ENCODE data around the gene GAS1. TPM values are rescaled to one million over a fixed set of nuclear protein-coding genes. Genes with fewer than 3 reads are reported as not detected.

GAS1 gene
- total RNA-seq, 1 experiment from 2014 or later: 0.13 TPM

- H3K4me1 ChIP-seq (ENCODE audit: control insufficient read depth, insufficient read depth, low read length): no peaks in the 10 kb centered on the region
- peaks cover 12% of the 10 kb centered on the region for H3K27me3 ChIP-seq (ENCODE audit: control insufficient read depth, insufficient read depth, low read length)
- intact Hi-C loops (cut with micrococcal nuclease; ENCODE audit: unreplicated experiment) (loop anchor here (10.0 kb wide), 1 partner anchor 384 kb away; no protein-coding TSS in a partner anchor), in situ Hi-C loops (cut with HindIII; ENCODE audit: low pct_unique_long_range_greater_than_20kb, low sequenced_read_pairs) (no loop called here)
- no TSS peak for BruUV-seq (replicated peaks)
- no peaks in the 10 kb centered on the region for H3K9me3 ChIP-seq (ENCODE audit: control insufficient read depth, insufficient read depth, low read depth, low read length)
- no peak overlapping the region for H3K27ac ChIP-seq (ENCODE audit: low read length)
- ChIA-PET POLR2A (no interaction called here), CTCF (no interaction called here)
- DNase-seq (ENCODE audit: low read depth, low spot score) (no peak), ATAC-seq (no peak)
- TF ChIP-seq POLR2AphosphoS5 (IDR thresholded peaks at IDR 0.05; ENCODE audit: low read depth, low read length) (no peak), CTCF (IDR thresholded peaks at IDR 0.05) (no peak), SIN3A (IDR thresholded peaks at IDR 0.05; ENCODE audit: borderline replicate concordance, insufficient read depth, low read depth, low read length) (no peak), TCF7L2 (IDR thresholded peaks at IDR 0.05; ENCODE audit: low read depth, low read length) (no peak), REST (IDR thresholded peaks at IDR 0.05; ENCODE audit: insufficient read depth in 1 of 2, low read depth in 2 of 2, low read length in 1 of 2) (no peak)
- no peaks in the 10 kb centered on the region for H3K36me3 ChIP-seq (ENCODE audit: control insufficient read depth, insufficient read depth, low read length)
- H3K4me3 ChIP-seq (ENCODE audit: low read depth in 2 of 2, low read length in 2 of 2): no peak overlapping the region
Observed at GRCh38 chr9:86941197-86941596, 6.1 kb downstream of the GAS1 start.

- Histone ChIP-seq H3K36me3 (ENCODE audit: control insufficient read depth, insufficient read depth, low read length) (no peaks in the 10 kb centered on the region), H3K9me3 (ENCODE audit: control insufficient read depth, insufficient read depth, low read depth, low read length) (no peaks in the 10 kb centered on the region), H3K4me1 (ENCODE audit: control insufficient read depth, insufficient read depth, low read length) (no peaks in the 10 kb centered on the region), H3K4me3 (ENCODE audit: low read depth in 2 of 2, low read length in 2 of 2) (no peak overlapping the region), H3K27me3 (ENCODE audit: control insufficient read depth, insufficient read depth, low read length) (peaks cover 12% of the 10 kb centered on the region), H3K27ac (ENCODE audit: low read length) (no peak overlapping the region)
- DNase-seq (ENCODE audit: low read depth, low spot score): no peak
- POLR2A ChIA-PET: no interaction called here
- TF ChIP-seq REST (IDR thresholded peaks at IDR 0.05; ENCODE audit: insufficient read depth in 1 of 2, low read depth in 2 of 2, low read length in 1 of 2) (no peak), SIN3A (IDR thresholded peaks at IDR 0.05; ENCODE audit: borderline replicate concordance, insufficient read depth, low read depth, low read length) (no peak), POLR2AphosphoS5 (IDR thresholded peaks at IDR 0.05; ENCODE audit: low read depth, low read length) (no peak), CTCF (IDR thresholded peaks at IDR 0.05) (no peak), TCF7L2 (IDR thresholded peaks at IDR 0.05; ENCODE audit: low read depth, low read length) (no peak)
- intact Hi-C loops (cut with micrococcal nuclease; ENCODE audit: unreplicated experiment): loop anchor here (10.0 kb wide), 1 partner anchor 384 kb away; no protein-coding TSS in a partner anchor
- CTCF ChIA-PET: no interaction called here
- no peak for ATAC-seq
- in situ Hi-C loops (cut with HindIII; ENCODE audit: low pct_unique_long_range_greater_than_20kb, low sequenced_read_pairs): no loop called here
- BruUV-seq (replicated peaks): no TSS peak
Observed at GRCh38 chr9:86940774-86941173, 6.5 kb downstream of the GAS1 start.
